Mesothelial cell of epicardium (in vitro differentiated cells): Measurements from ENCODE around the gene TMPRSS11E. TPM values are rescaled to one million over a fixed set of nuclear protein-coding genes. Genes with fewer than 3 reads are reported as not detected.

Source experiments
- DNase-seq, 2 experiments: peaks; one replicate each; pipeline ENCODE4 v3.0.0; 2021; ENCODE audit warnings: low spot score in 2 of 2; ENCODE audit not compliant: unreplicated experiment in 2 of 2
- H3K27ac Mint-ChIP-seq: 2 replicates; pipeline ENCODE4 v1.8.0; 2021; ENCODE audit warnings: mixed read lengths
- H3K27me3 Mint-ChIP-seq: 2 replicates; pipeline ENCODE4 v1.8.0; 2021; ENCODE audit warnings: low read depth, mixed read lengths
- H3K36me3 Mint-ChIP-seq: 2 replicates; pipeline ENCODE4 v1.8.0; 2021; ENCODE audit warnings: mixed read lengths
- H3K4me1 Mint-ChIP-seq: 2 replicates; pipeline ENCODE4 v1.8.0; 2021; ENCODE audit warnings: mixed read lengths
- H3K4me3 Mint-ChIP-seq: 2 replicates; pipeline ENCODE4 v1.8.0; 2021; ENCODE audit warnings: mild to moderate bottlenecking, moderate library complexity, mixed read lengths
- H3K9me3 Mint-ChIP-seq: 2 replicates; pipeline ENCODE4 v1.8.0; 2021; ENCODE audit warnings: mixed read lengths
- CTCF ChIP-seq: fragments of 200-600 bp; sonication (generic); IDR thresholded peaks from one replicate; pipeline ENCODE4 v1.5.0; 2021; ENCODE audit warnings: antibody characterized with exemption; ENCODE audit not compliant: unreplicated experiment
- total RNA-seq: library from RNA; stranded (reverse); gene quantifications from 3 replicates; pipeline ENCODE4 v1.2.1, GENCODE V29; 2021

TMPRSS11E gene
- total RNA-seq, 1 donor from 2014 or later, result 0.51 TPM

- H3K9me3 Mint-ChIP-seq, result peaks cover 18% of the 10 kb centered on the region
- H3K27me3 Mint-ChIP-seq, result no peaks in the 10 kb centered on the region
- no peak overlapping the region for H3K27ac Mint-ChIP-seq
- peaks cover 29% of the 10 kb centered on the region for H3K4me1 Mint-ChIP-seq
- no peak overlapping the region for H3K4me3 Mint-ChIP-seq
- H3K36me3 Mint-ChIP-seq, result no peaks in the 10 kb centered on the region
- TF ChIP-seq CTCF, result no peak
- DNase-seq, result no peak
These were observed 17.8 kb downstream of the TMPRSS11E start for GRCh38 chr4:68465058-68465457.

- no peaks in the 10 kb centered on the region for H3K27me3 Mint-ChIP-seq
- H3K9me3 Mint-ChIP-seq, result peaks cover 18% of the 10 kb centered on the region
- H3K27ac Mint-ChIP-seq, result no peak overlapping the region
- no peak for DNase-seq
- no peak for TF ChIP-seq CTCF
- peaks cover 29% of the 10 kb centered on the region for H3K4me1 Mint-ChIP-seq
- no peak overlapping the region for H3K4me3 Mint-ChIP-seq
- H3K36me3 Mint-ChIP-seq, result no peaks in the 10 kb centered on the region
These were observed 18.9 kb downstream of the TMPRSS11E start for GRCh38 chr4:68466185-68466584.

GRCh38 chr4:68466751-68467150 is 19.5 kb downstream of the TMPRSS11E start:
- peaks cover 18% of the 10 kb centered on the region for H3K9me3 Mint-ChIP-seq
- DNase-seq, result no peak

GRCh38 chr4:68469482-68469881 is 22.2 kb downstream of the TMPRSS11E start:
- Mint-ChIP-seq H3K27me3 (no peaks in the 10 kb centered on the region), H3K4me1 (peaks cover 14% of the 10 kb centered on the region), H3K27ac (no peak overlapping the region), H3K9me3 (peaks cover 30% of the 10 kb centered on the region), H3K4me3 (no peak overlapping the region), H3K36me3 (no peaks in the 10 kb centered on the region)
- TF ChIP-seq CTCF, result no peak
- no peak for DNase-seq

More at GRCh38 chr4:68466751-68467150, 19.5 kb downstream of the TMPRSS11E start:
- peaks cover 26% of the 10 kb centered on the region for H3K4me1 Mint-ChIP-seq
- H3K27me3 Mint-ChIP-seq, result no peaks in the 10 kb centered on the region
- no peak for TF ChIP-seq CTCF
- H3K4me3 Mint-ChIP-seq, result no peak overlapping the region
- no peaks in the 10 kb centered on the region for H3K36me3 Mint-ChIP-seq
- no peak overlapping the region for H3K27ac Mint-ChIP-seq

GRCh38 chr4:68476191-68476590 is 28.9 kb downstream of the TMPRSS11E start:
- H3K4me3 Mint-ChIP-seq, result no peak overlapping the region
- no peak overlapping the region for H3K27ac Mint-ChIP-seq
- H3K36me3 Mint-ChIP-seq, result no peaks in the 10 kb centered on the region
- no peak for TF ChIP-seq CTCF
- no peak for DNase-seq
- H3K4me1 Mint-ChIP-seq, result peaks cover 5% of the 10 kb centered on the region
- no peaks in the 10 kb centered on the region for H3K27me3 Mint-ChIP-seq
- peaks cover 23% of the 10 kb centered on the region for H3K9me3 Mint-ChIP-seq

- no peak overlapping the region for H3K27ac Mint-ChIP-seq
- TF ChIP-seq CTCF, result no peak
- peaks cover 16% of the 10 kb centered on the region for H3K4me1 Mint-ChIP-seq
- H3K4me3 Mint-ChIP-seq, result no peak overlapping the region
- no peak for DNase-seq
- H3K27me3 Mint-ChIP-seq, result no peaks in the 10 kb centered on the region
- H3K36me3 Mint-ChIP-seq, result no peaks in the 10 kb centered on the region
- peaks cover 9% of the 10 kb centered on the region for H3K9me3 Mint-ChIP-seq
These were observed 42.1 kb downstream of the TMPRSS11E start for GRCh38 chr4:68489338-68489737.
